ENCODE results near the gene RBMXL2. TPM values are rescaled to one million over a fixed set of nuclear protein-coding genes. Genes with fewer than 3 reads are reported as not detected.

The RBMXL2 gene
- total and polyA plus RNA-seq, 2 experiments from 2014 or later = 0.07 to 0.54 TPM

DNA sequence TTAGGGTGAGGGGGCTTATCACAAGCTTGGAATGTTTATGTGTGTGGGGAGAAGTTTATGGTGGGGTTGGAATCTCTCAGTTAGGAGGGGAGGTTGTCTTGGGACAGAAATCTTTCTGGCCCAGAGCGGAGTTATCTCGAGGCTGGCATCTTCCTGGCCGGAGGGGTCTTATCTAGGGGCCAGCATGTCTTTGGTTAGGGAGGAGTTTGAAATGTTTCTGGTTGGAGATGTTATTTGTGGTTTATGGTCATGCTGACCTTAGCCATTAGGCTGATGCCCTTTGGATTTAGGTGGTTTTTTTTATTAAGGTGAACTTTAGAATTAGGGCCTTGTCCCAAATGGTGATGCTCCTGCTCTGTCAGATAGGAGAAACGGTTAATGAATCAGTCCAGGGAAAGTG lies 7.9 kb upstream of the RBMXL2 start:
- no peaks in the 10 kb centered on the region for H3K27me3 ChIP-seq
- no peaks in the 10 kb centered on the region for H3K9me3 ChIP-seq (ENCODE audit: low read depth)
- no peaks in the 10 kb centered on the region for H3K4me1 ChIP-seq (ENCODE audit: low read depth)
- H3K27ac ChIP-seq = no peak overlapping the region
- no peaks in the 10 kb centered on the region for H3K36me3 ChIP-seq
- TF ChIP-seq, protein P1, sequence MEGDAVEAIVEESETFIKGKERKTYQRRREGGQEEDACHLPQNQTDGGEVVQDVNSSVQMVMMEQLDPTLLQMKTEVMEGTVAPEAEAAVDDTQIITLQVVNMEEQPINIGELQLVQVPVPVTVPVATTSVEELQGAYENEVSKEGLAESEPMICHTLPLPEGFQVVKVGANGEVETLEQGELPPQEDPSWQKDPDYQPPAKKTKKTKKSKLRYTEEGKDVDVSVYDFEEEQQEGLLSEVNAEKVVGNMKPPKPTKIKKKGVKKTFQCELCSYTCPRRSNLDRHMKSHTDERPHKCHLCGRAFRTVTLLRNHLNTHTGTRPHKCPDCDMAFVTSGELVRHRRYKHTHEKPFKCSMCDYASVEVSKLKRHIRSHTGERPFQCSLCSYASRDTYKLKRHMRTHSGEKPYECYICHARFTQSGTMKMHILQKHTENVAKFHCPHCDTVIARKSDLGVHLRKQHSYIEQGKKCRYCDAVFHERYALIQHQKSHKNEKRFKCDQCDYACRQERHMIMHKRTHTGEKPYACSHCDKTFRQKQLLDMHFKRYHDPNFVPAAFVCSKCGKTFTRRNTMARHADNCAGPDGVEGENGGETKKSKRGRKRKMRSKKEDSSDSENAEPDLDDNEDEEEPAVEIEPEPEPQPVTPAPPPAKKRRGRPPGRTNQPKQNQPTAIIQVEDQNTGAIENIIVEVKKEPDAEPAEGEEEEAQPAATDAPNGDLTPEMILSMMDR (IDR thresholded peaks at IDR 0.05; ENCODE audit: low read depth, low read length) = no peak
- no peak overlapping the region for H3K4me3 ChIP-seq
- no peak for DNase-seq (ENCODE audit: low read depth in 1 of 2, low spot score in 1 of 2)

DNA sequence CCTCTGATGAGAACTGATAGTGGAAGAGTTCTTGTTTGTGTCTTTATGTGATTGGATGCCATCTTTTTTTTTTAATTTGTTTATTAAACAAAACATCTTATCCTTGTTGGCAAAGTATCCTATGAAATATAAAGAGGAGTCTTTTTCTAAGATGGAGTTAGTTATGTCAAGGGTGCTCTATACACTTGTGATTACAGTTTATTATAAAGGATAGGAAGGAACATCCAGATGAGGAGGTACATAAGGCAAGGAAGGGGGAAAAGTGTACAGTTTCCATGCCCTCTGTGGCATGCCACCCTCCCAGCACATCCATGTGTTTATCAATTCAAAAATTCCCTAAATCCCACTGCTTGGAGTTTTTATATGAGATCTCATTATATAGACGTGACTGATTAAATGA lies 7.4 kb upstream of the RBMXL2 start:
- H3K4me3 ChIP-seq = no peak overlapping the region
- TF ChIP-seq, protein P1 (IDR thresholded peaks at IDR 0.05; ENCODE audit: low read depth, low read length) = no peak
- DNase-seq (ENCODE audit: low read depth in 1 of 2, low spot score in 1 of 2) = no peak
- no peaks in the 10 kb centered on the region for H3K27me3 ChIP-seq
- no peaks in the 10 kb centered on the region for H3K36me3 ChIP-seq
- no peaks in the 10 kb centered on the region for H3K9me3 ChIP-seq (ENCODE audit: low read depth)
- no peak overlapping the region for H3K27ac ChIP-seq
- H3K4me1 ChIP-seq (ENCODE audit: low read depth) = no peaks in the 10 kb centered on the region

DNA sequence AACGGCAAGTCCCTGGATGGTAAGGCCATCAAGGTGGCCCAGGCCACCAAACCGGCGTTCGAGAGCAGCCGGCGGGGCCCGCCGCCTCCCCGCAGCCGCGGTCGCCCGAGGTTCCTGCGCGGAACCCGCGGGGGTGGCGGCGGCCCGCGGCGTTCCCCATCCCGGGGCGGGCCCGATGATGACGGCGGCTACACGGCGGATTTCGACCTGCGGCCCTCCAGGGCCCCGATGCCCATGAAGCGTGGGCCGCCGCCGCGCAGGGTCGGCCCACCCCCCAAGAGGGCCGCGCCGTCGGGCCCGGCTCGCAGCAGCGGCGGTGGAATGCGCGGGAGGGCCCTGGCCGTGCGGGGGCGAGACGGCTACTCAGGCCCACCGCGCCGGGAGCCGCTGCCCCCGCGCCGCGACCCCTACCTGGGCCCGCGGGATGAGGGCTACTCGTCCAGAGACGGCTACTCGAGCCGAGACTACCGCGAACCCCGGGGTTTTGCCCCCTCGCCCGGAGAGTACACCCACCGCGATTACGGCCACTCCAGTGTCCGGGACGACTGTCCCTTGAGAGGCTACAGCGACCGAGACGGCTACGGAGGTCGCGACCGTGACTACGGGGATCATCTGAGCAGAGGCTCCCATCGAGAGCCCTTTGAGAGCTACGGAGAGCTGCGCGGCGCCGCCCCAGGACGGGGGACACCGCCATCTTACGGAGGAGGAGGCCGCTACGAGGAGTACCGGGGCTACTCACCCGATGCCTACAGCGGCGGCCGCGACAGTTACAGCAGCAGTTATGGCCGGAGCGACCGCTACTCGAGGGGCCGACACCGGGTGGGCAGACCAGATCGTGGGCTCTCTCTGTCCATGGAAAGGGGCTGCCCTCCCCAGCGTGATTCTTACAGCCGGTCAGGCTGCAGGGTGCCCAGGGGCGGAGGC lies 792 bp downstream of the RBMXL2 start:
- TF ChIP-seq, protein P1 (IDR thresholded peaks at IDR 0.05; ENCODE audit: low read depth, low read length) = no peak
- Histone ChIP-seq H3K27ac (no peak overlapping the region), H3K4me1 (ENCODE audit: low read depth) (no peaks in the 10 kb centered on the region), H3K27me3 (no peaks in the 10 kb centered on the region), H3K36me3 (no peaks in the 10 kb centered on the region), H3K9me3 (ENCODE audit: low read depth) (no peaks in the 10 kb centered on the region), H3K4me3 (no peak overlapping the region)
- DNase-seq (ENCODE audit: low read depth in 1 of 2, low spot score in 1 of 2) = no peak

DNA sequence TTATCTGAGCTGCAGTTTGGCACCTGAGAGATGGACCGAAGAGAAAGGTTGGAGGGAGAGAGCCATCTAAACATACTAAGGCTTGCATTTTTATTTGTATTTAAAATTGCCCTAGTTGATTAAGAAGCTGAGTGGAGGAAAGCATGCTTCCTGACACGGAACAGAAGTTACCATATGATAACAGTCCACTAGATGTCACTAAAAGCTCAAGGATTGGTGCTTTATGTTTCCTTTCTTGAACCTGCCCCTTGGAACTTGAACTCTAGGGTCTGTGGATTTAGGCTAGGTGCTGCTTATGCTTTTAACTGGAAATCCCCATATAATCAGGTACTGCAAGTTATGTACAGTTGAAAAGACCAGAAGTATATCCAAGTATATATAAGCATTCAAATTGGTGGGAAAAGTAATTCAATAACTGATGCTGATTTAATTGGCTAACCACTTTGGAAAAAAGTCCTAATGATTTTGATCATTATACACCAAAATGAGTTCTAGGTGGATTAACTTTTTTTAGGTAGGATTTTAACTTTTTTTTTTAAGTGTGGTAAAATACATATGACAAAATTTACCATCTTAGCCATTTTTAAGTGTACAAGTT lies 9.5 kb downstream of the RBMXL2 start:
- Histone ChIP-seq H3K4me3 (no peak overlapping the region), H3K9me3 (ENCODE audit: low read depth) (no peaks in the 10 kb centered on the region), H3K4me1 (ENCODE audit: low read depth) (no peaks in the 10 kb centered on the region), H3K27me3 (peaks cover 20% of the 10 kb centered on the region), H3K27ac (no peak overlapping the region), H3K36me3 (no peaks in the 10 kb centered on the region)
- TF ChIP-seq, protein P1 (IDR thresholded peaks at IDR 0.05; ENCODE audit: low read depth, low read length) = peak; percentile 64
- DNase-seq (ENCODE audit: low read depth in 1 of 2, low spot score in 1 of 2) = peak; percentile 69 to 70

DNA sequence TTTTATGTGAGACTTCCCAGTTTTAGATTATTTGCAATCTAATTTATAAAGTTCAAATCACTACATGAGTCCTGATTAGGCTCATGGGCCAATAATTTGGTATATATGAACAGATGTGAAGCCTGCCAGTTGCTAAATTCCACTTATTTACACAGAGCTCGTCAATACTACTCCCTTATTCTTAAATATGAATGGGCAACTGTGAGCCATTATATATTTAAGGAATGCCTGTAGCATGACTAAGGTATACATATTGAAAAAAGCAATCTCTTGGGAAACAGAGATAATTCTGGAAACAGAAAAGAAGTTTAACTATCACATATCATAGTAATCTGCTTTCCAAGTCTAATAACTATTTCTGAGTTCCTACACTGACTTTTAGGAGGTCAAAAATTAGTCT lies 27.0 kb downstream of the RBMXL2 start:
- TF ChIP-seq, protein P1 (IDR thresholded peaks at IDR 0.05; ENCODE audit: low read depth, low read length) = no peak
- Histone ChIP-seq H3K27me3 (peaks cover 5% of the 10 kb centered on the region), H3K27ac (no peak overlapping the region), H3K4me1 (ENCODE audit: low read depth) (no peaks in the 10 kb centered on the region), H3K9me3 (ENCODE audit: low read depth) (no peaks in the 10 kb centered on the region), H3K4me3 (no peak overlapping the region), H3K36me3 (no peaks in the 10 kb centered on the region)
- DNase-seq (ENCODE audit: low read depth in 1 of 2, low spot score in 1 of 2) = no peak
